ENCODE results near the gene SYT8.

SYT8 gene

GRCh38 chr11:1834779-1835670 lies at the start of gene SYT8:
Gene SYT8, plus strand, starts transcription at chr11:1834990. Its CDS starts 116 bp downstream, at chr11:1835106.
- Histone ChIP-seq H3K4me2 (ENCODE audit: low read length) (no peak within 1 kb of the TSS), H3K27me3 (ENCODE audit: insufficient read depth, low read length) (no peaks in the 10 kb centered on the region; the same call in 1 of the 2 replicates), H3K4me1 (ENCODE audit: insufficient read depth, low read length, severe bottlenecking) (peaks cover 9% of the 10 kb centered on the region)

GRCh38 chr11:1785749-1786413 lies 48.9 kb upstream of the SYT8 start:
- H4K20me1 ChIP-seq (ENCODE audit: insufficient read depth, low read length): no peaks in the 10 kb centered on the region
- no peaks in the 10 kb centered on the region for H3K4me1 ChIP-seq (ENCODE audit: insufficient read depth, low read length, severe bottlenecking)
- no peaks in the 10 kb centered on the region for H3K36me3 ChIP-seq (ENCODE audit: insufficient read depth, low read length)
- no peaks in the 10 kb centered on the region for H3K79me2 ChIP-seq (ENCODE audit: insufficient read depth, low read length)
- TF ChIP-seq CTCF (IDR thresholded peaks at IDR 0.05; ENCODE audit: low read length) (no peak), EZH2 (IDR thresholded peaks at IDR 0.05; ENCODE audit: borderline replicate concordance, low read length) (no peak)
- no peaks in the 10 kb centered on the region for H3F3A ChIP-seq (ENCODE audit: insufficient read depth, low read length)
- H2AFZ ChIP-seq (ENCODE audit: low read length): no peak overlapping the region
- no peak overlapping the region for H3K4me3 ChIP-seq (ENCODE audit: low read depth, low read length, poor library complexity, severe bottlenecking)
- no peak overlapping the region for H3K4me2 ChIP-seq (ENCODE audit: low read length)
- H3K27ac ChIP-seq (ENCODE audit: low read depth, low read length, poor library complexity, severe bottlenecking): no peak overlapping the region
- no peaks in the 10 kb centered on the region for H3K9me3 ChIP-seq (ENCODE audit: low read length)
- H3K27me3 ChIP-seq (ENCODE audit: insufficient read depth, low read length): no peaks in the 10 kb centered on the region; the same call in 1 of the 2 replicates
- H3K9me2 ChIP-seq (ENCODE audit: low read depth, low read length): no peaks in the 10 kb centered on the region
- H3K9ac ChIP-seq (ENCODE audit: low read length): no peak overlapping the region

More at GRCh38 chr11:1834779-1835670, at the start of gene SYT8:
- H2AFZ ChIP-seq (ENCODE audit: low read length): no peak within 1 kb of the TSS
- H3K36me3 ChIP-seq (ENCODE audit: insufficient read depth, low read length): no peaks in the 10 kb centered on the region
- H3K79me2 ChIP-seq (ENCODE audit: insufficient read depth, low read length): no peaks in the 10 kb centered on the region
- H3K9me2 ChIP-seq (ENCODE audit: low read depth, low read length): no peaks in the 10 kb centered on the region
- H3K9me3 ChIP-seq (ENCODE audit: low read length): no peaks in the 10 kb centered on the region
- H3F3A ChIP-seq (ENCODE audit: insufficient read depth, low read length): no peaks in the 10 kb centered on the region
- H3K27ac ChIP-seq (ENCODE audit: low read depth, low read length, poor library complexity, severe bottlenecking): no peak within 1 kb of the TSS
- no peak within 1 kb of the TSS for H3K4me3 ChIP-seq (ENCODE audit: low read depth, low read length, poor library complexity, severe bottlenecking)
- TF ChIP-seq EZH2 (IDR thresholded peaks at IDR 0.05; ENCODE audit: borderline replicate concordance, low read length): no peak
- TF ChIP-seq CTCF (IDR thresholded peaks at IDR 0.05; ENCODE audit: low read length): no peak
- no peaks in the 10 kb centered on the region for H4K20me1 ChIP-seq (ENCODE audit: insufficient read depth, low read length)
- H3K9ac ChIP-seq (ENCODE audit: low read length): no peak within 1 kb of the TSS

GRCh38 chr11:1786466-1786865 lies 48.3 kb upstream of the SYT8 start:
- no peak overlapping the region for H3K27ac ChIP-seq (ENCODE audit: low read depth, low read length, poor library complexity, severe bottlenecking)
- no peaks in the 10 kb centered on the region for H3K9me3 ChIP-seq (ENCODE audit: low read length)
- no peak for TF ChIP-seq EZH2 (IDR thresholded peaks at IDR 0.05; ENCODE audit: borderline replicate concordance, low read length)
- no peak for TF ChIP-seq CTCF (IDR thresholded peaks at IDR 0.05; ENCODE audit: low read length)
- no peaks in the 10 kb centered on the region for H3F3A ChIP-seq (ENCODE audit: insufficient read depth, low read length)
- no peak overlapping the region for H3K4me3 ChIP-seq (ENCODE audit: low read depth, low read length, poor library complexity, severe bottlenecking)
- no peaks in the 10 kb centered on the region for H4K20me1 ChIP-seq (ENCODE audit: insufficient read depth, low read length)
- no peaks in the 10 kb centered on the region for H3K4me1 ChIP-seq (ENCODE audit: insufficient read depth, low read length, severe bottlenecking)
- no peak overlapping the region for H3K4me2 ChIP-seq (ENCODE audit: low read length)
- no peaks in the 10 kb centered on the region for H3K9me2 ChIP-seq (ENCODE audit: low read depth, low read length)
- no peaks in the 10 kb centered on the region for H3K36me3 ChIP-seq (ENCODE audit: insufficient read depth, low read length)
- H3K9ac ChIP-seq (ENCODE audit: low read length): no peak overlapping the region
- H3K27me3 ChIP-seq (ENCODE audit: insufficient read depth, low read length): no peaks in the 10 kb centered on the region; the same call in 1 of the 2 replicates
- no peaks in the 10 kb centered on the region for H3K79me2 ChIP-seq (ENCODE audit: insufficient read depth, low read length)
- H2AFZ ChIP-seq (ENCODE audit: low read length): no peak overlapping the region

Measured in OCI-LY1 (cell line).